Measurements from ENCODE around the gene COL4A2.
"Not testable (repeated sequence)": the region's sequence is repeated elsewhere in the genome, so short reads cannot be mapped to it uniquely, and the experiment has no call there.

COL4A2 gene

GRCh38 chr13:110483386-110483968 lies 176.4 kb downstream of the COL4A2 start:
- DNase-seq = no peak

- DNase-seq = no peak
Measured at GRCh38 chr13:110484290-110485048, 177.4 kb downstream of the COL4A2 start.

GRCh38 chr13:110485604-110486003 lies 178.5 kb downstream of the COL4A2 start:
- DNase-seq = no peak

DNA sequence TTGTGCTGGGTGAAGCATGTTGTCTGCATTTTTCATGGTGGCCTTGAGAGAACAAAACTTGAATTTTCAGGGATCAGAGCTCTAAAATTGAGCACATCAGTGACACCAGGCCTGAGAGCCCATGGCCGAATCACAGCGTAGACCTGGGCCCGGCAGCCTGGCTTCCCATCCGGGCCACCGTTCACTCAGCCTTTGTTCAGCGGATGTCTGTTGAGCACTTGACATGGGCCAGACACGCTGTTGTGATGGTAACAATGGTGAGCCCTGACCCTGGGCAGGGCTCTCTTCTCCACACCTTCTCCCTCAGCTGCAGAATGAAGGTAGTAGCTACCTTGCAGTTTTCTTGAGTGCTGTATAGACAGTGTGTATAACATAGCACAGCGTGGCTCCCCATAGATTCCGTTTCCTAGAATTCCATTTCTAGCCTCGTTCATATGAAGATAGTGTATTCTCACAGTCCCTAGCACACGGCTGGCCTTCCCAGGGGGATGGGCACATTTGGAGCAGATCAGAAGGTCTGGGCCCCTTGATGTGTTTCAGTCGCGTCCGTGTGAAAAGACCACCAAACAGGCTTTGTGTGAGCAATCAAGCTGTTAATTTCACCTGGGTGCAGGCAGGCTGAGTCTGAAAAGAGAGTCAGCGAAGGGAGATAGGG lies 179.1 kb downstream of the COL4A2 start:
- no peak for DNase-seq

DNA sequence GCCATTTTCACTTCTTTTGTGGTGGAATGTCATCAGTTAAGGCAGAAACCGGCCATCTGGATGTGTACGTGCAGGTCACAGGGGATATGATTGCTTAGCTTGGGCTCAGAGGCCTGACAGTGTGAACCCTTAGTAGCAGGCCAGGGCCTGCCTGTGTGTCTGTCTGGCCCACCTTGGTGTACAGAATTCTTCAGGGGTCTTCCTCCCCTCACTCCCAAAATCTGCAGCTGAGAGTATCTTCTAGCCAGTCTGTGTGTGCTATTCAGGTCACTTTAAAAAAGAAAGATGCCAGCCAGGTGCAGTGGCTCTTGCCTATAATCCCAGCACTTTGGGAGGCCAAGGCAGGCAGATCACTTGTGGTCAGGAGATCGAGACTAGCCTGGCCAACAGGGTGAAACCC lies 179.8 kb downstream of the COL4A2 start:
- DNase-seq = not testable (repeated sequence)

DNA sequence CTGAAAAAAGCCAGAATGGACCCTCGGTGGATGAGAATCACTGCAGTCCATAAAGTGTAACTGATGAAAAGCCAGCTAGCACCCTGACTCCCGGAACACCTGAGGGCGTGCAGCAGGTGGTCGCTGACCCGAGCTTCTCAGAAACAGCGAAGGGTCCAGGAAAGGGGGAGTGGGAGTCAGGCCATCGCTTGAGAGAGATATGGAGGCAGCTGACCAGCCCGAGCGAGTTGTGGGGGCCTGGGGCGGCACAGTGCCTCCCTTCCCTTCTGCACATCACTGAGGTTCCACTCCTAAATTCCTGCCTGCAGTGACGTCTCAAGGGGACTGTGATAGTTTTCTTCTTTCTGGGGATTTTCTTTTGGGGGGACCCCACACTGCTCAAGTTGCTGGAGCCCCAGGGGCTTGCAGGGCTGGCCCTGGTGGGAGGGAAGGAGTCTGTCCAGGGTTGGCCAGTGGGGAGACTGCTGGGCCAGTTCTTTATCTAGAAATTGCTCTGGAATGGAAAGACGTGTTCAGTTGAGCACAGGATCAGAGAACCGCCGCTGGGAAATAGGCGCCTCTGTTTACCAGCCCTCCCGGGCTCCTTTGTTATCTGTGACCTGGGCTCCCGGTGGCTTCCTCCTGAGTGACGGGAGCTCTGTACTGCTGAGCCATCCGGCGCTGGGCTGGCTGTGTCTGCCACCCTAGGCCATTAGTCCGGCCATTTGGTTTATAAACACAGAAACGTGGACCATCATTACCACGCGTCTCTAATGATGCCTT lies 183.1 kb downstream of the COL4A2 start:
- no peak for DNase-seq

DNA sequence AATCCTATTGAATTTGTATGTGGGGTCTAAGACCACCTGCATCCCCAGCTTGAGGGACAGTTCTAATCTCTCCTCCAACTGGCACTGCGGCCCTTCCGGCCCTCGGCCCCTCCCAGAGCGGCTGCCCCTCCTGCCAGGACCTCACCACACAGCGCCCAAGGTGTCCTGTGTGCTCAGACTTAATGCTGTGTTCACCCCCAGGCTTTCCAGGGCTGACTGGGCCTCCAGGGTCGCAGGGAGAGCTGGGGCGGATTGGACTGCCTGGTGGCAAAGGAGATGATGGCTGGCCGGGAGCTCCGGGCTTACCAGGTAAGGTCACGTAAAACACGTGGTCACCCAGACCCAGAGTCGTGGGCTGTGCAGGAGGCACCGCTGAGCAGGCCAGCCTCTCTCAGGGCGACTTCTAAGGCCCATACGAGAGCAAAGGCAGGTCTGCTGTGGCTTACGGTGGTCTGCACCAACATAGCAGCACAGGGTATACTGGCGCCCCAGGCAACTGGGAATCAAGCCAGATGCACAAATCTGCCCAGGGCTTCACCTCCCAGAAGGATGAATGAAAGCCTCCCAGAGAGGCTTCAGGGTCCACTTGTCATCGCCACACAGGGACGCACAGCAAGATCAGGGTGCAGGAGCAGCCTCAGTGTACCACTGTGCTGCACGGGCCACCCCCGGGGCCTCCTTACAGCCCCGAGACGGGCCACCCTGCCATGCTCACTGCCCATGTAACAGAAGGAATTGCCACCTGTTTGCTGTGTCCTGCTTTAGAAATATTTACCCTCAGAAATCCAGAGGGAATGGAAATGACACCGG lies 185.0 kb downstream of the COL4A2 start:
- no peak for DNase-seq

GRCh38 chr13:110492679-110493593 lies 185.9 kb downstream of the COL4A2 start:
- DNase-seq = no peak

- DNase-seq = no peak
Measured at GRCh38 chr13:110493613-110494012, 186.5 kb downstream of the COL4A2 start.

- no peak for DNase-seq
Measured at GRCh38 chr13:110495376-110495775, 188.3 kb downstream of the COL4A2 start.

DNA sequence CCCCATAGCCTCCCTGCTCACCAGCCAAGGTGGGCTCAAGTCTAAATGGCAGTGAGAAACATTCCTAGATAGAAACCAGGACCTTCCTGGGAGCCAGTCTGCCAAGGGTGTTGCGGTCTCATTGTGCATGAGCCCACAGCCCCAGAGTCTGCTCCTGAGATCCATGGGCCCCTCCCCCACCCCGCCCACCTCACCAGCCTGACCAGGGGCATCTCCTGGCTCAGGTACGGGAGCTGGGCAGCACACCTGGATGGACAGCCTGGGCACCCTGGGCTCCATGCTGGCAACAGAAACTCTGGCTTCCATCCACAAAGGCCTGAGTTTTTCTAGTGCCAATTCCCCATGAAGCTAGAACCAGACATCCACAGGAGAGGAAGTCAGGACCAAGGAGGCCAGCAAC lies 188.8 kb downstream of the COL4A2 start:
- DNase-seq = no peak

DNA sequence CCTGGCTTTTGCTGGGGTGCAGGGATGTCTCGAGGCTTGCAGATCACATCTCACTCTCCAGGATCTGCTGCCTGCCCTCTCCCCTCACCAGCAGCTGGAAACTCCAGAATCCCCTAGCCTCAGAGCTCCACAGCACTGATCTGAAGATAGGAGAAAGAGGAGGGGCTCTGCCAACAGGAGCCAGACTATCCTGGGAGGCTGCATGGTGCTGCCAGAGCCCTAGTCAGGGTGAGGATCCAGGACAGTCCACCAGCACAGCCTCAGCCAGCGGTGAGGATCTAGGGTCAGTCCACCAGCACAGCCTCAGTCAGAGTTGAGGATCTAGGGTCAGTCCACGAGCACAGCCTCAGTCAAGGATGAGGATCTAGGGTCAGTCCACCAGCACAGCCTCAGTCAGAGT lies 189.2 kb downstream of the COL4A2 start:
- DNase-seq = no peak

DNA sequence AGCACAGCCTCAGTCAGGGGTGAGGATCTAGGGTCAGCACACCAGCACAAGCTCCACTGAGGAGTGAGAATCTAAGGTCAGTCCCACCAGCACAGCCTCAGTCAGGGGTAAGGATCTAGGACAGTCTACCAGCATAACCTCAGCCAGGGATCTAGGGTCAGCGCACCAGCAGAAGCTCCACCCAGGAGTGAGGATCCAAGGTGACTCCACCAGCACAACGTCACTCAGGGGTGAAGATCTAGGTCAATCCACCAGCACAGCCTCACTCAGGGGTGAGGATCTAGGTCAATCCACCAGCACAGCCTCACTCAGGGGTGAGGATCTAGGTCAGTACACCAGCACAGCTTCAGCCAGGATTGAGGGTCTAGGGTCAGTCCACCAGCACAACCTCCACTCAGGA lies 189.9 kb downstream of the COL4A2 start:
- no peak for DNase-seq

GRCh38 chr13:110497896-110498295 lies 190.8 kb downstream of the COL4A2 start:
- DNase-seq = not testable (repeated sequence)

GRCh38 chr13:110498327-110498726 lies 191.2 kb downstream of the COL4A2 start:
- DNase-seq = no peak

DNA sequence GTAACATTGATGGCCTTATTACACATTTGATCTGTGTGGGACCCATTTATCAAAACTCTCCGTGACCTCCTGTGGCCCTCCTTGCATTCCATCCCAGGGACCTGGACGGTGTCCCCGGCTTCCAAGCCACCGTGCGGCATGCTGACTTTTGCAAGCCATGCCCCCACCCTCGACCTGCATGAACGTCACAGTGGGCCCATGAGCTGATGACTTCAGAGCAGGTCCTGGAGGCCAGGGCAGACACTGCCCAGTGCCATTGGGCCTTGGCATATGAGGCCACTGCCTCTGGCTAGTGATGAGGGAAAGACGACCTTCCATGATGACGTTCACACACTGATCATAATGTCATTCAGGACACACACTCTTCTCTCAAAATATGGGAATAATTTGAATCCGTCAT lies 191.7 kb downstream of the COL4A2 start:
- no peak for DNase-seq

GRCh38 chr13:110499621-110500281 lies 192.7 kb downstream of the COL4A2 start:
- DNase-seq = no peak

GRCh38 chr13:110500341-110500740 lies 193.3 kb downstream of the COL4A2 start:
- DNase-seq = no peak

DNA sequence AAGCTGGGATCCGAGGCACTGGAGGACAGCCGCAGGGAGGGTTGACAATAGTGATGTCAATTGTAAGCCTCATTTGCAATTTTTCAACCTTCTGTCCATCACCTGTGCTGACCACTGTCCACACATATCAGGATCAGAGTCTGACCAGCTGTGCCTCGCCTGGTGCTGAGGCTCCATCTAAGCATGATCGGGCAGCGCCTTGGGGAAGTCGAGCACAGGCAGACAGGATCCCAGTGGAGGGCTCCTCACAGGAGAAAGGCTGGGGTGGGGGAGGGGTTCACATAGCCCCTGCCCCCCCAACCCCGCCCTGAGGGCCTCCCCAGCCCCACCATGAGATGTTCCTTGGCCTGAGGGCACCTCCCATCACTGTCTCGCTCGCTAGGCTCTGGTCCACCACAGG lies 194.1 kb downstream of the COL4A2 start:
- DNase-seq = no peak

GRCh38 chr13:110503037-110503901 lies 196.2 kb downstream of the COL4A2 start:
- DNase-seq = no peak
